GM04503 (cell line): ENCODE measurements around the gene ATXN1.
"Not testable (repeated sequence)": the region's sequence is repeated elsewhere in the genome, so short reads cannot be mapped to it uniquely, and the experiment has no call there.

Source experiments
- DNase-seq: peaks from one replicate; pipeline ENCODE4 v3.0.0-alpha.2; 2012; ENCODE audit warnings: low read depth

Gene ATXN1

DNA sequence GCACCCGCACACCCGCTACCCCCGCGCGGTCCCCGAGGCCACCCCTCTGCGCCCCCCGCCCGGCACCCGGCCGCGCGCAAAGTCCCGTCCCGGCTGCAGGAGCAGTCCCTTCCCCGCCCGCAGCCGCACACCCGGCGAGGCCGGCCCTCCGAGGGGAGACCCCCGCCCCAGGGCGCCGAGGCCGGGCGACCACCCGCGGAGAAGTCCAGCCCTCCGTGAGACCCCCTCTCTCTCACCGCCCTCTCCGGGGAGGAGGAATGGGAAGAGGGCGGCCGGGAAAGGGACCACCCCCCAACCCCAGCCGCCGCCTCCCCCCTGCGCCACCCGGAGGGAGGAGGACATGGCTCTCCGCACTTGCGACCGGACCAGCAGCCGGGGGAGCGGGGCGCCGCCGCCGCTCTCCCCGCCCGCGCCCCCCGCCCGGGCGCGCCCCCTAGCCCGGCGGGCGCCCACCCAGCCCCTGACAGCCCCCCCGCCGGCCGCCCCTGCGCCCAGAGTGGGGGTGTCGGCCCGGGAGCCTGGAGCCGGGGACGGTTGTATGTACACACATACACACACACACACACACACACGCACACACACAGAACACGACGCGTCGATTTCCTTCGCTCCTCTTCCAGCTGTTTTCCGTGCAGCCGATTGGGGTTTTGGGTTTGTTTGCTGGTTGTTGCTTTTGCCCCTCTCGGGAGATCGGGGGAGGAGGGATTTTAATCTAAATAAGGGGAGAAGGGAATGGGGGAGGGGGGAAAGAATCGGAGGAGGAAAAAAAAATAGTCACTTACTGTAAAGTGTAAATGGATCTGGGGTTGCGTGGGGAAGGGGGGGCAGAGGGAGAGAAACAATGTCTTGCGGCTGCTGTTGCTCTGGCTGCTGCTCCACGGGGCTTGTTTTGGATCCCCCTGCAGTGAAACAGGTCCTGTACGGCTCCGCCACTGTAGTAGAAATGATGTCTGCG is at the start of gene ATXN1:
Gene ATXN1 (minus strand): TSS at position 945 of the 955 bp plus-strand sequence.
- no peak for DNase-seq

DNA sequence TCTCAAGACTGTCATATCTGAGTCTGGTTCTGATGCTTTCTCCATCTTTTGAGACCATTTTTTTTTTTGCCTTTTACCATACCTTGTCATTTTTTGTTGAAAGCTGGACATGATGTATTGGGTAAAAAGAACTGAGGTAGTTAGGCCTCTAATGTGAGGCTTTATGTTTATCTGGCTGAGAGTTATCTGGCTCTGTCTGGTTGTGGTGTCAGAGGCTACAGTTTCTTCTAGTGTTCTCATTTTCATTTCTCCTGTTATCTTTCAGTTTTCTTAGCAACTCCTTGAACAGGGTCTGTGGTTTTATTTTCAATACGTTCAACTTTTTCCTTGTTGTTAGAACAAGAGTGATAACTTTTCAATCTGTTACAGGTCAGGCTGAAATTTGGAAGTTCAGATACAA is 49.2 kb upstream of the ATXN1 start:
- no peak for DNase-seq

DNA sequence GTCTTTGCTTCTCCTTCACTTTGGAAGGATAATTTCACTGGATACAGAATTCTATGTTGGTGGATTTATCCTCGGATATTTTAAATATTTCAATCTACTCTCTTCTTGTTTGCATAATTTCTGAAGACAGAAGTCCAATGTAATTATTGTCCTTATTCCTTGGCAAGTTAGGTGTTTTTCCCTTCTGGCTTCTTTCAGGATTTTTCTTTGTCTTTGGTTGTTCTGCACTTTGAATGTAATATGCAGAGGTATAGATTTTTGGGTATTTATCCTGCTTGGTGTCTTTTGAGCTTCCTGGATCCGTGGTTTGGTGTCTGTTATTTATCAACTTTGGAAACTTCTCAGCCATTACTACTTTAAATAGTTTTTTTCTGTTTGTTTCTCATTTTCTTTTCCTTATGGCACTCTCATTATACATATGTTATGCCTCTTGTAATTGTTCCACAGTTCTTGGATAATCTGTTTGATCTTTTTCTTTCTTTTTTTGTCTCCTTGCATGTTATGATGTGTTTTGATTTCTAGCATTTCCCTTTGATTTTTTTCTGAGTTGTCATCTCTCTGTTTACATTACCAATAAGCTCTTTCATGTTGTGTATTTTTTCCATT is 48.6 kb upstream of the ATXN1 start:
- no peak for DNase-seq

DNA sequence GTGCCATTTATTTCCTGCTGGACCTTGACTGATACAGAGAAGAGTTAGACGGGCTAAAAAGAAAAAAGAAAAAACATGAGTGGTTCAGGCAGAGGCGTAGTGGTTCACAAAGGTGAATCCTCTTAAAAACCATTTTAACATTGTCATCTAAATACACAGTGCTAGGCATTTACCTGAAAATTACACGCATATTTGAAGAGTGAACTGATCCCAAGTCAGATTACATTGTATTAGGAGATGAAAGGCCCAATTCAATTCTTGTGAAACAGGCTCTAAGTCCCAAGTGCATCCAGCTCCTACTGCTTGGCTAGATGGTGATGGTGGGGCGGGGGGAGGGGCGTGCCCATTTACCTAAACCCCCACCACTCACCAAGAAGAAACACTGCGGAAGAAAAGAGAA is 46.7 kb upstream of the ATXN1 start:
- DNase-seq, result no peak

DNA sequence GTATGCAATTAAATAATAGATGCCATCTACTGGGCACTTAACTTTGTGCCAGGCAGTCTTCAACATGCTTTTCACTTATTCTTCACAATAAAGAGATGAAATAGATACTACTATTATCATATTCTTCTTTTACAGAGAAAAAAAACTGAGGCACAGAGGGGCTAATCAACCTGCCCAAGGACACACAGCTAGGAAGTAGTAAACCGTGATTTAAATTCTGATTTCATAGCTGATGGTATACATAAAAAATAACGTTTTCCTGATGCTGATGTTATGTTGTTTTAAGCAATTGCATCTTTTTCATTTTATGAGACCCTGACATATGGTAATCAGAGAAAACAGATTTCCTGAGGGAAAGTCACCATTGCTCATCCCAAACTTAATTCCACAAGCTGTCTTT is 45.1 kb upstream of the ATXN1 start:
- no peak for DNase-seq

DNA sequence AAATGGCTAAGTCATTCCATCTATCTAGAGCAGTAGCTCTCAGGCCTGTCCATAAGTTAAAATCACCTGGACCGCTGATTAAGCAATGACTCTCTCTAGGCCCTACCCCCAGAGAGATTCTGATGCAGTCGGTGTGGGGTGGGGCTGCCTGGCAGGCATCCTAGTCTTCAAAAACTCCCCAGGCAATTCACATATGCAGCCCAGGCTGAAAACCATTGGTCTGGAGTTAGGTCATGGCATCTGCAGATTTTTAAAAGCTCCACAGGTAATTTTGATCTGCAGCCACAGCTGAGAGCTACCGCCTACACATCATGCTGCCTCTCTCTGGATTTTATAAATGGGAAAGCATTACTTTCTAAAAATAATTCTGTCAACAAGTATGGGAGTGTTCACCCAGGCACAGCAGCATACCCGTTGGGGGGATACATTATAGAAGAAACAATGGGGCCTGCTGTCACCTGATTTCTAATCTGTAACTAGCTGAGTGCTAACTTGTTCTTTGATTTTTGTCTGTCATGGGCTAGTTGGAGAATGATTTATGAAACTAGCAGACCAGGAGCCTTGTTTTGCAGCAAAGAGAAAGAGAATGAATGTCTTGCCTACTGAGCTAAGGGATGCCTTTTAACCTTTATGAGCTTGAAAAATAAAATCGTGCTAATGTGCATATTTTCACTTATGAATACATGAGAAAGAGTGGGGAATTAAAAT is 44.1 kb upstream of the ATXN1 start:
- no peak for DNase-seq

DNA sequence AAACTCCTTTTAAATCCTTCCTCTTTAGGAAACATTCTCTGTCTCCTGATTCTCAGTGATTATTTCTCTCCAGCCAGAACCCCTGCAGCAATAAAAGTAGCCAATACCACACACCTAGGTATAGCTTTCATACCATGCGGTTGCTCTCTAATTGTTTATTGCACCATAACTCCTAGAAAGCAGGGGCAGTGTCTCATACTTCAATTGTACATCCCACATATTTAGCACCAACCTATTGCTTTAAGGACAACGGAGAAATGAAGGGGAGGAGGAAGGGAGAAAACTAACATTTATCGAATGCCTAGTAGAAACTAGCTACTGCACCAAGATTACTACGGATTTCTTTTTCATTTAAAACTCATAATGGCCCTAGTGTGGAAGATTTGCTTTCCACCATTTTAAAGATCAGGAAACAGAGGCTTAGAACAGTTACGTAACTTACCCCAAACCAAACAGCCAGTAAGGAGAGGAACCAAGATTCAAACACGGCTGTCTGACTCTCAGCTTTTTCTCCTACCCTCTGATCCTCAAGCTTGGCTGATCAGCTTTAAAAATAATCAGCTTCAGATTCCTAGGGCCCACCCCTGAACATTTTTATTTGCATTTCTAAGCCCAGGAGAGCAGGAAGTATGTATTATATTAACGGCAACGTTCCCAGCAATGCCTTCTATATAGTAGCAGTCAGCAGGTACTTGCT is 43.4 kb upstream of the ATXN1 start:
- no peak for DNase-seq

DNA sequence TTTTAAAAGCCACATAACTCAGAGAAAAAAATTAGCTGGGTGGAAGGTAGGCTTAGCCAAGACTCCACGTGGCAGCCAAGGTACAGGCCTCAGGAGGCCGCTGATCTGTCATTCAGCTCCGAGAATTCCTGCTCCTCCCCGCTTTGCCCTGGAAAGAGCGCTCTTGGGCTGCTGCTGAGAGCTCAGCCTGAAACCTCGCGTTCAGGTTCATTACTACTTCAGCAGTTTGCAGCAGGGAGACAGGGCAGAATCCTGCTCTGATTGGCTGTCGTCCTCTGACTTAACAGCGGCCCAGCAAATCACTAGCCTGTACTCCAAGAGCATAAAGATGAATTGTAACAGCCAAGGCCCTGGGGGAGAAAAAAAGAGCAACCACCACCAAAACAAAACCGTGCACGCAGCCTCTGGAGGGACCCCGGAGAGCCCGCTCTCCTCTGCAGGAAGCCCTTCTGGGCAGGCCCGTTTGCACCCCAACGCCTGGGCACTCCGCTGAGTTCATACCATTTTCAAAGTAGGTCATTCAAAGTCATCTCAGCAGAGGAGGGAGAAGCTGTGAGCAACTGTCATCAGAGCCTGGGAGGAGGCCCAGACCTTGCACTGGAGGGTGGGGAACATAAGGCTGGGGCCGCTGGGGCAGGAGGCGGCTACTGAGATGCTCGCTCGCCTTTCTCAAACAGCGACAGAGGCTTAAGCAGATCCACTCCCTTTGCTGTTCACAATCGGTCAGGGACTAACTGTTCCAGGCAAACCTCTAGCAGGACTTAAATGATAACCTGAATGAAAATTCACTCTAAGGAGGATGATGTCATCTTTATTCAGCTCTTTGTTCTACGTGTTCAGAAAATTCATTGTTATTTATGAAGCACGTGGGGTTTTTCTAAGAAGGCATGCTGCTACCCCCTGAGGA is 42.3 kb upstream of the ATXN1 start:
- no peak for DNase-seq

DNA sequence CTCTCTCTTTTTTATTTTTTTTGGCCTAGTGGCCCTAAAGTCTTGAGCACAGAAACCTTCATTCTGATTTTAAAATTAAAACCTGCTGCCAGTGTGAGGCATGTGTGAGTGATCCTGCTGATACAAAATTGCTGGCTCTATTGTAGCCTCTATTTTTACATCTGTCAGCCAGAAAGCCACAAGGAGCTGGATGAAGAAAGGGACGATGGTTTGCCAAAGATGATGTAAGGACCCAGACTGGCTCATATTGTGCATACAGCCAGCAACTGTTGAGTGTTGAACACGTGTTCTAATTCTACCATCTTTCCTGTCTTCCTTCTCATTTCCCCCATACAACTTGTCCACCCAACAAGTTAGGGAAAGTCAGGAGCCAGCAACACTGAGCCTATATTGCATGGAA is 40.8 kb upstream of the ATXN1 start:
- DNase-seq, result peak; percentile 81

DNA sequence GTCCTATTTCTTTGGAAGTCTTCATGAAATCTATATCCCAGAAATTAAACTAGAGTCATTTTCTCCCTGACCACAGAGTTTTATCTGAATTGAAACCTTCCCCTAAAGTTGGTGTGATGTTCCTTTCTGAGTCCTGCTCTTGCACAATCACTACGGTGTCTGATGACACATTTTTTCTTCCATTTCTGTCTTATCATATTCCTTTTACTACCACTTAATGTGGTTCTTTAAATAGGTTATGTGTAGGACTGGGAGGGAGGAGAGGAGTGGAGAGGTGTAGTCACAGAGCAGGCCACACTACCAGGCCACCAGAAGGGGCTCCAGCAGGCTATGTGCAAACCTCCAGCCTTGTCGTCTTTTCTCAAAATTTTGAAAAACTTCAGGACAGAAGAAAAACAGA is 39.7 kb upstream of the ATXN1 start:
- no peak for DNase-seq

DNA sequence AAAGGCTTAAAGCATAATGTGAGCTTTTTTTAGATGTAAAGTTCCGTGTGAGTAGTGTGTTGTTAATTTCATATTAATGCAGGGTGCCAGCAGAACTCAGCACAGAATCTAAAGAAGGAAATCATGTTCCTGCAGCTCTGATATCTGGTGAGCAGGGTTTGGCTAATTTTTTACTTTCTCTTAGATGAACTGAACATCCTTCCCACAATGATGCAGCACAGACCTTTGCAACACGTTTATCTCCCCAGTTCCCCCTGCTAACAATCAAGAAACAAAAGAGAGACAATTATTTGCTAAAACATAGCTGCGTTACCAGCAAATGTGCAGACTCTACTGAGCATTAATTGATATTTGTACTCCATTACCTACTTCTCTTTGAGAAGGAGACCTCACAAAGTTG is 39.1 kb upstream of the ATXN1 start:
- no peak for DNase-seq

DNA sequence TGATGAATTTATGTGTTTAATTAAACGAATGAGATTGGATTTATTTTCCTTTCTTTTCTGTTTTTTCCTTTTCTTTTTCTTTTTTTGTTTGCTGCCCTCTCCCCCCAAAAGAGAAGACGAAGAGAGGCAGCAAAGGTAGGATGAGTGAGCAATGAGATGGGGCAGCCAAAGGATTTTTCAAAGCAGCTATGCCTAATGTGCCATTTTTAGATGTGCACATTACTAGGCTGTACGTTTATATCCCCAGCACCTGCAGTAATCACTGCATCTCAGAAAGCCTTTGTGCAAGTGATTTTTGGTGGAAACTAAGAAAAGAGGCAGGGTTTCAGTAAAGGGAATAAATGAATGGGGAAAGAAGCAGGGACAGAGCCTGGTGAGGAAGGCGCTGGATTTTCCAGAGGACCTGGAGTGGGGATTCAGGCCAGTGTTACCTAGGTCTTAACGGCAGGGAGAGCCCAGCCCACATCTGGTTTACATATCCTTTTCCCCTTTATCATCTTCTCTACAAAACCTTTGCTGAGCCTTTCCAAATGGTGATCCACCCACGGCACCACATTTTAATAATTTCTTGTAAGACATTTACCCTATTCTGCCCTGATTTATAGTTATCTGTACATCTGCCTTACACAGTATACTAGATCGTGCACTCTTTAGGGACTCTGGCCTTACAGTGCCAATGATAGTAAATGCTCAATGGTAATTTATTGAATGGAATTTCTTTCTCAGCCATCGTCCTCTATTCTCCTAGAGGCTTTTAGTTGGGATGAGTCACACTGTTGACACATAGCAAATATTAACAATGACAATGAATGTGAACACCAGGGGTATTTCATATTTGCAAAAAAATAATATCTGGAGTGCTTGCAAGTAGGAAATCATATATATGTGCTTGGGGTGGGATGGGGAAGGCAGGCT is 38.3 kb upstream of the ATXN1 start:
- DNase-seq, result no peak

DNA sequence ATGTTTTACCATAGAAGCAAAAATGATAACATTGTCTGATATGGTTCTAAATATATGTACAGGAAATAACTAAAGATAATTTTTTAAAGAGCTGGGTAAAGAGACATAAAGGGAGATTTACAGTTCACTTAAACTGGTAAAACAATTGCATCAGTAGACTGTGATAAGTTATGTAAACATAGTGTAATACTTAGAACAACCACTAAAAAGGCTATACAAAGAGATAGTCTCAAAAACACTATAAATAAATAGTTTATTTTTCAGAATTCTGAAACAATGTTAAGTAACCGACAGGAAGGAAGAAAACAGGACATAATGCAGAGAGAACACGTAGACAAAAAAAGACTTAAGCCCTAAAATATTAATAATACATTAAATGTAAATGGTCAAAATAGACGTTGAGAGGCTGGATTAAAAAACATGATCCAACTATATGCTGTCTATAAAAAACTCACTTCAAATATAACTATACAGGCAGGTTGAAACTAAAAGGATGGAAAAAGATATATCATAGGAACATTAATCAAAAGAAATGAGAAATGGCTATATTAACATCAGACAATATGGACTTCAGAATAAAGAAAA is 32.7 kb upstream of the ATXN1 start:
- DNase-seq, result no peak

DNA sequence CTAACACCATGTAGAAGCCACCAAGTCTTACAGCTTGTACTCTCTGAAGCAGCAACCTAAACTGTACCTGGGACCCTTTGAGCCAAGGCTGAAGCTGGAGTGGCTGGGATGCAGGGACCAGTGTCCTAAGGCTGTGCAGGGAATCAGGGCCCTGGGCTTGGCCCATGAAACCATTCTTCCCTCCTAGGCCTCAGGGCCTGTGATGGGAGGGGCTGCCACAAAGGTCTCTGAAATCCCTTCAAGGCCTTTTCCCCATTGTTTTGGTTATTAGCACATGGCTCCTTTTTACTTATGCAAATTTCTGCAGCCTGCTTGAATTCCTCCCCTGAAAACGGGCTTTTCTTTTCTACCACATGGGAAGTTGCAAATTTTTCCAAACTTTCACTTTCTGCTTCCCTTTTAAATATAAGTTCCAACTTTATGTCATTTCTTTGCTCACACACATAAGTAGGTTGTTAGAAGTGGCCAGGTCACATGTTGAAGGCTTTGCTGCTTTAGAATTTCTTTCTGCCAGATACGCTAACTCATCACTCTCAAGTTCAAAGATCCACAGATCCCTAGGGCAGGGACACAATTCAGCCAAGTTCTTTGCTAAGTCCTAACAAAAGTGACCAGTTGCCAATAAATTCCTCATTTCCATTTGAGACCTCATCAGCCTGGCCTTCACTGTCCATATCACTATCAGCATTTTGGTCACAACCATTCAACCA is 28.2 kb upstream of the ATXN1 start:
- DNase-seq, result no peak

DNA sequence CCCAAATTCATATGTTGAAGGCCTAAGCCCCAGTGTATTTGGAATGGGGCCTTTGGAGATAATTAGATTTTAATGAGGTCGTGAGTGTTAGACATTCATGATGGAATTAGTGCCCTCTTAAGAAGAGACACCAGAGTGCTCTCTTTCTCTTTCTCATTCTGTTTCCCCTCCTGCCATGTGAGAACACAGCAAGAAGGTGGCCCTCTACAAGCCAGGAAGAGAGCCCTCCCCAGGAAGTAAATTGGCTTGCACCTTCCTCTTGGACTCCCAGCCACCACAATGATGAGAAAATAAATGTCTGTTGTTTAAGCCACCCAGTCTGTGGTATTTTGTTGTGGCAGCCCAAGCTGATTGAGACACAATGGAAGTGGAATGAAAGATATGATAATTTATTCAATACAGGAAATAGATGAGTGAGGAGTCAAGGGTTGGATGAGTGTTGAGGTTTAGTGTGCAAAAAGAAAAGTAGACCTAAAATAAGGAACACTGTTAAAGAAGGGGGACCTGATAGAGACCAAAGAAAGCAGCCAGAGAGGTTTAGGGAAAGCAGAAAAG is 25.9 kb upstream of the ATXN1 start:
- no peak for DNase-seq

DNA sequence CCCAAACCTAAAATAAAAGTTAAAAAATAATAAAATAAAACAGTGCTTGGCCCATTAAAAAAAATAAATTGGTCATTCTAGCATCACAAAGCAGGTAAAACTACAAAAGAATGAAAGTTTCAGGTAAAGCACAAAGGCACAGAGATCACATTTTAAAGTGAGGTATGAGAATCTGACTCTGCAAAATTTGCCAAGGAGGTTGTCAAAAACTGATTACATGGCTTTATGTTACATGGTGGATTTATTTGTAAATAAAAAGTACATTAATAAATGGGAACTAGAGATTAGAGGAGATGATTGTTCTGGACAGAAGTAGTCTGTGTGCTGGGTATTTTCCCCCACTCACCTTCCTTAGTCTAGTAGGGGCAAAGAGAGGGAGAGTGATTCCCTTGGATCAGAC is 24.2 kb upstream of the ATXN1 start:
- DNase-seq, result no peak

DNA sequence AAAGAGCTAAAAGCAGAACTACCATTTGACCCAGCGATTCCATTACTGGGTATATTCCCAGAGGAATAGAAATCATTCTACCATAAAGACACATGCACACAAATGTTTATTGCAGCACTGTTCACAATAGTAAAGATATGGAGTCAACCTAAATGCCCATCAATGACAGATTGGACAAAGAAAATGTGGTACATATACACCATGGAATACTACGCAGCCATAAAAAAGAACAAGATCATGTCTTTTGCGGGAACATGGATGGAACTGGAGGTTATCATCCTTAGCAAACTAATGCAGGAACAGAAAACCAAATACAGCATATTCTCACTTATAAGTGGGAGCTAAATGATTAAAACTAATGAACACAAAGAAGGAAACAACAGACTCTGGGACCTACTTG is 23.7 kb upstream of the ATXN1 start:
- DNase-seq, result not testable (repeated sequence)

DNA sequence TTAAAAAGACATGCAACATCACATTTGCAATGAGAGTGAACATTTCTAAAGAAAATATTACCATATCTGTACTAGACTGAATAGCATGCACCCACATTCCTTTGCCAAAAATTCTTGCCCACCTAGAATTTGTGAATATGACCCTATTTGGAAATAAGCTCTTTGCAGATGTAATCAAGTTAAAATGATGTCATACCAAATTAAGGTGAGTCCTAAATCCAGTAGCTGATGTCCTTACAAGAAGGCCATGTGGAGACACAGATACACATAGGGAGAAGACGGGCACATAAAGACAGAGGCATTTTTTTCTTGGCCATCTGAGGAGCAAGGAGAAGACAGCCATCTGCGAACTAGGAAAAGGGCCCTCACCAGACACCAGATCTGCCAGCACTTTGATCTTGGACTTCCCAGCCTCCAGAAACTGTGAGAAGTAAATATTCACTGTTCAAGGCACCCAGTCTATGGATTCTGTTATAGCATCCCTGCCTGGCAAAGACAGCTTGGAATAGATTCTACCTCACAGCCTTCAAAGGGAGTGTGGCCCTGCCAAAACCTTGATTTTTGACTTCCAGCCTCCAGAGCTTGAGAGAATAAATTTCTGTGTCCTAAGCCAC is 22.8 kb upstream of the ATXN1 start:
- no peak for DNase-seq
